Measurements from ENCODE around the gene GAS2L1.

Gene GAS2L1

DNA sequence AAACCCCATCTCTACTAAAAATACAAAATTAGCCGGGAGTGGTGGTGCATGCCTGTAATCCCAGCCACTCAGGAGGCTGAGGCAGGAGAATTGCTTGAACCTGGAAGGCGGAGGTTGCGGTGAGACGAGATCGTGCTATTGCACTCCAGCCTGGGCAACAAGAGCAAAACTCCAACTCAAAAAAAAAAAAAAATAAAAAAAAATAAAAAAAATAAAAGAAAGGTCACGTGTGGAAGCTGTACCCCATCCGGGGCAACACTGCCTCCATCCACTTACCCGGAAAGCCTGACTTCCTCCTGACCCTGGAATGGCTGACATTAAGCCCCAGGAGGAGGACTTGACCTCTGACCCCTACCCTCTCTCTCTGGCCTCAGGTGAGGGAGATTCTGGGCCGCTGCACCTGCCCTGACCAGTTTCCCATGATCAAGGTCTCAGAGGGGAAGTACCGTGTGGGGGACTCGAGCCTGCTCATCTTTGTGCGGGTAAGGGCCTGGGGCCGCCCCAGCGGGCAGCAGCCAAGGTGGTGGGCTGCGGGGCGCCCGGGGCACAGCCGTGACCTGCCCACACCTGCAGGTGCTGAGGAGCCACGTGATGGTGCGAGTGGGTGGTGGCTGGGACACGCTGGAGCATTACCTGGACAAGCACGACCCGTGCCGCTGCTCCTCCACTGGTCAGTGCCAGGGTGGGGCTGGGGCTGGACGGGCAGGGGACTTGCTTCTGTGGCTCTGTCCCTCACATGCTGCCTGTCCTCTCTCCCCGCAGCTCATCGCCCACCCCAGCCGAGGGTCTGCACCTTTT is 3.8 kb downstream of the GAS2L1 start:
- DNase-seq: no peak

DNA sequence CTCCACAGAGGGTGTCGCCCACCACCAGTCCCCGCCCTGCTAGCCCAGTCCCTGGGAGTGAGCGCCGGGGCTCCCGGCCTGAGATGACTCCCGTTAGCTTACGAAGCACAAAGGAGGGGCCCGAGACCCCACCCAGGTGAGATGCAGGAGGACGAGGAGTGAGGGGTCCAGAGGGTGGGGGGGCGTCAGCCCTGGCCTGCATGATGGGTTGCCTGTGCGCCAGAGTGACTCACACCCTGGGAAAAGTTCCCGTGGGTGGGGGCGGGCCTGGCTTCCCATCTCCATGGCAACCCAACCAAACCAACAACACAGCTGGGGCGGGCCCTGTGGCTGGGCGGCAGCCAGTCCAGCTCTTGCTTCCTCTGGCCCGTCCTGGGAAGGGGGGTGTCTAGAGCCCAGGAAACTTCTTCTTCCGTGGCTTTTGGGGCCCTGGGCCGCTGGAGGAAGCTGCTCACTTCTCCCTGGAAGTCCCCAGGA is 4.5 kb downstream of the GAS2L1 start:
- DNase-seq: no peak

DNA sequence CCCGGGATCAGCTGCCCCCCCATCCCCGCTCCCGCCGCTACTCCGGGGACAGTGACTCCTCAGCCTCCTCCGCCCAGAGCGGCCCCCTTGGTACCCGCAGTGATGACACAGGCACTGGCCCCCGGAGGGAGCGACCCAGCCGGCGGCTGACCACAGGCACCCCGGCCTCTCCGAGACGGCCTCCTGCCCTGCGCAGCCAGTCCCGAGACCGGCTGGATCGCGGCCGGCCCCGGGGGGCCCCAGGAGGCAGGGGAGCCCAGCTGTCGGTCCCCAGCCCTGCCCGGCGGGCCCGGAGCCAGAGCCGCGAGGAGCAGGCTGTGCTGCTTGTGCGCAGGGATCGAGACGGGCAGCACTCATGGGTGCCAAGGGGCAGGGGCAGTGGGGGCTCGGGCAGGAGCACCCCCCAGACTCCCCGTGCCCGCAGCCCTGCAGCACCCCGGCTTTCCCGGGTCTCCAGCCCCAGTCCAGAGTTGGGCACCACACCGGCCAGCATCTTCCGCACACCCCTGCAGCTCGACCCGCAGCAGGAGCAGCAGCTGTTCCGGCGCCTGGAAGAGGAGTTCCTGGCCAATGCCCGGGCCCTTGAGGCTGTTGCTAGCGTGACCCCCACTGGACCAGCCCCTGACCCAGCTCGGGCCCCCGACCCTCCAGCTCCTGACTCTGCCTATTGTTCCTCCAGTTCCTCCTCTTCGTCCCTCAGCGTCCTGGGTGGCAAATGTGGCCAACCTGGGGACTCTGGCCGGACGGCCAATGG is 5.2 kb downstream of the GAS2L1 start:
- DNase-seq: no peak

DNA sequence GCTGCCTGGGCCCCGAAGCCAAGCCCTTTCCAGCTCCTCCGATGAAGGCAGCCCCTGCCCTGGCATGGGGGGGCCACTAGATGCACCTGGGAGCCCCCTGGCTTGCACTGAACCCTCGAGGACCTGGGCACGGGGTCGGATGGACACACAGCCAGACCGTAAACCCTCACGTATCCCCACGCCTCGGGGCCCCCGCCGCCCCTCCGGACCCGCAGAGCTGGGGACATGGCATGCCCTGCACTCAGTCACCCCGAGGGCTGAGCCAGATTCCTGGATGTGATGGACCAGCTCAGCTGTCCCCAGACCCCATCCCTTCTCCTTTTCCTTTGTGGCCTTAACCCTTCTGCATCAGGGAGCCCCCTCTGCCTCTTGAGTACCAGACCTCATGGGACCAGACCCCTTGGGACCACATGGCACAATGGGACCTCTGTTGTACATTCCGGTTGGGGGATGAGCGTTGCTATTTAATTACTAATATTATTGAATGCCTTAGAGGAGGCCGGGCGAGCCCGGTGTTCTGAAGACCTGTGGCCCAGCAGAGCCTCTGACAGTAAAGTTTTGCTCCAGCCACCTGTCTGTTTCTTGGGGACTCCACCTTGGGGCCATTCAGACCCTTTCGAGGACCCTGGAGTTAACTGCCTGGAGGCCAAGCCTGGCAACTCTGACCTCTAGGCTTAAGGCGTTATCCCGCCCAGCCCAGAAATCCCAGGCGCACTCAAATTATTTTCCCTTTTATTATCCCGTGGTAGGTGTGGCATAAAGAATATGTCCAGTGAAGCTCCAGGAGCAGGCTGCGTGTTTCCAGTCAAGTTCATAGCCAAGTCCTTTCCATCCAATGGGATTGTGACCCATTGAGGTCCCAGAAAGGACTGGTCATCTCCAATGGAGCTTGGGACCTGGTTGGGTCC is 6.0 kb downstream of the GAS2L1 start:
- DNase-seq: no peak

DNA sequence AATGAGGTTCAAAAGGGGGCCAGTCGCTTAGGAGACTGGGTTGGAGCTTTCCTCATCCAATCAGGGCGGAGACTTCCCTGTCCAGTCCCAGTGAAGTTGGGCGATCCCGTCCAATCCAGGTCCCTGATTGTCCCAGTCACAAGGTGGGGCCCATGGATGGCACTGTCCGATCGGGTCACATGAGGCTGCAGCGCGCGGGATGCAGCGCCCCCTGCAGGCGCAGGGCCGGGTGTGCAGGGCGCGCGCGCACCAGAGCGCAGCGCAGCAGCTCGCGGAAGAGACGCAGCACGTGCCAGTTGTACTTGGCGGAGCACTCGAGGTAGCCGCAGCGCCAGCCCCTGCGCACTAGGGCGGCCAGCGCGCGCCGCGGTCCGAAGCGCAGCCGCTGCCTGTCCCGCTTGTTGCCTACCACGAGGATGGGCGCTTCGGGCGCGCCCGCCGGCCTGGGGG is 6.7 kb downstream of the GAS2L1 start:
- DNase-seq: no peak

DNA sequence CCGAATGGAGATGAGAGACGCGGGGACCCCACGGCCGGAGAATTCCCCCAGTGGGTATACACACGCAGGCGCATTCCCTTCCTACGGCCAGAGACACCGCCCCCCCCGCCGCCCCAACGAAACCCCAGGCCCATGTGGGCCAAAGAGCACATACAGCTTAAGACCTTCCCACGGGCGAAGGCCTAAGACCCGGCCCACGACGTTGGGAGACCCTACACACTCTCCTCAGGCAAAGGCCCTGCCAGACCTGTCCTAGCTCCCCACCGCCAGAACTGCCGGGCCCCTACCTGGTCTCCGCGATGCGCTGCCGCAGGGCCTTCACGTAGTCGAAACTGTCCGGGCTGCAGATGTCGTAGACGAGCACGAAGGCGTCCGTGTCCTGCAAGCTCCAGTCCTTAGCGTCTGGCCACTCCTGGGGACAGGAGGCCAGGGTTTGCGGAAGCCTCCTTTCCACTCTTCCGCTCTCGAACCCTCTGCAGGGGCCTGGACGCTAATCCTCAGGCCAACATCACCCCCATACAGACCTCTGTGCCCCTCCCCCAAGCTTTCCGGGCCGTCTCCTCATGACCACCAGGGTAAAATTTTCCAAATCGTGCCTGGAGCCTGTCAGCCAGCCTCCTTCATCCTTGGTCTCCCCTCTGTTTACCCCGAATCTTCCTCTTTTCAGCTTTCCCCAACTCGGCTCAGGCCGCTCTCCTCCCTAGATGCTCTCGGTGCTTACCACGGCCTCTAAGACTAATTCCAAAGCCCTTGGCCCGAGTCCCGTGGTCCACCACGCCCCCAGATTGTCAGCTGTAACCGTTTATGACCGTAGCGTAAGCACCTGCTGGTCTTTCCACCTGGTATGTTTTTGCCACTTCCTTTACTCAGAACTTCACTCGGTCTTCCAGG is 7.4 kb downstream of the GAS2L1 start:
- DNase-seq: no peak

DNA sequence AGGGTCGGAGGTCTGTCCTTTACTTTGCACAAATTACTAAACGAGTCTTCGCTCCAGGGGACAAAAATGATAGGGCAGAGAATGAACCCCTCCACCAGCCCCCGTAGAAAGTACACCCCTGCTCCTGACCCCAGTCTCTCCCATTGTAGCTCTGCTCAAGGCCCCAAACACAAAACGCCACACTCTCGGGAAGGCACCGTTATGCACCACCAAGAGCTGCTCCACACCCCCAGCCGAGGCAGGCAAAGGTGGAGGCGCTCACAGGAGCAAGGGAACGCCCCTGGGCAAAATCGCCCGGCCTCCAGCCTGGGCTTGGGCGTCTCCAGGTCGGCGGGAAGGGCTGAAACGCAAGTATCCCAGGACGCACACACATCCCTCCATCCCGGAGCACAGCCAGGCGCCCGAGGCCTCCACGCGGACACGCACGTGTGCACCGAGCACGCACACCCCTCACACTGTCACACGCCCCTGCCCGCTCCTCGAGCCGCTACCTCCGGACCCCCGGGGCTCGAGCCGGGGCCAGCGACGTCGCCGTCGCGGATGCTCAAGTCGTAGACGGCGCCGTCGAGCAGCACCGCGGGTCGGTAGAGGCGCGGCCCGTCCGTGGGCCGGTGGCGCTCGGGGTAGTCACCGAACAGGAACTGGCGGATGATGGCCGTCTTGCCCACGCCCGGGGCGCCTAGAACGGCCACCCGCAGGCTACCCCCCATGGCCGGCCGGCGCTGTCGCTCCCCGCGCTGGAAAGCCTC is 8.3 kb downstream of the GAS2L1 start:
- no peak for DNase-seq

DNA sequence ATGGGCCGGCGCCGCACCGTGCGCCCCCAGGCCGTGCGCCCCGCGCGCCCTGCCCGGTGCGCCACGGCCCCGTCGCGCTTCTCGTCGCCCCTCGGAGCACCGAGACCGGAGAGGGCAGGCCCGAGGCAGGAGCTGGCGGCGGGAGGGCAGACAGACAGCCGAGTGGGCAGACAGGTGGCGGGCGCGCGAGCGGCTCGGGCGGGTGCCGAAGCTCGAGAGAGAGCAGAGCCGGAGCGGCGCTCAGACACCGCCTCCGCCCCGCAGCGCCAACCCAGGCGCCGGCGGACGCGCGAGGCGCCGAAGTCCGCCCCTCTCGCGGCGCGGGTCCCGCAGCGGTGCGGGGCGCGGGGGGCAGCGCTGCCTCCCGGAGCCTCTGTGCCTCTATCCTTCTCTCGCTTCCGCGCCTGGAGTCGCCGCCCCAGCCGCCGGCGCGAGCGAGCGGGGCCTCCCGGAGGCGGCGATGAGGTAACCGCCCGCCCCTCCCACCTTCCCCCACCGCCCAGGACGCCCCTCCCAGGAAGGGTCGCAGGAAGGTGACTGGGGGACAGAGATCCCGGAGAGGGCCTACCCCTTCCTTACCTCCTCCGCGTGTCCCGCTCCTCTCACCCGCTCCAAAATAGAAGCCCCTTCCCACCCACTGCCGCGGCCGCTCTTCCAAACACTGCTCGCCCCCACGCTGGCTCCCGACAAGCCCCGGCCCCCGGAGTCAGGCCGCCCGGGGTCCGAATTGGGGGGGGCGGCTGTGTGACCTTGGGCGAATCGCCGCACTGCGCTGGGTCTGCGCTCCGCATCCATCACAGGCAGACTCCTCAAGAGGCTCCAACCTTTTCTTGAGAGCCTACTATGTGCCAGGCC is 9.1 kb downstream of the GAS2L1 start, which contains the start of gene RASL10A:
Gene RASL10A (minus strand): TSS at position 412 of the 855 bp plus-strand sequence. CDS start 451 bp downstream, outside the sequence.
- no peak for DNase-seq

DNA sequence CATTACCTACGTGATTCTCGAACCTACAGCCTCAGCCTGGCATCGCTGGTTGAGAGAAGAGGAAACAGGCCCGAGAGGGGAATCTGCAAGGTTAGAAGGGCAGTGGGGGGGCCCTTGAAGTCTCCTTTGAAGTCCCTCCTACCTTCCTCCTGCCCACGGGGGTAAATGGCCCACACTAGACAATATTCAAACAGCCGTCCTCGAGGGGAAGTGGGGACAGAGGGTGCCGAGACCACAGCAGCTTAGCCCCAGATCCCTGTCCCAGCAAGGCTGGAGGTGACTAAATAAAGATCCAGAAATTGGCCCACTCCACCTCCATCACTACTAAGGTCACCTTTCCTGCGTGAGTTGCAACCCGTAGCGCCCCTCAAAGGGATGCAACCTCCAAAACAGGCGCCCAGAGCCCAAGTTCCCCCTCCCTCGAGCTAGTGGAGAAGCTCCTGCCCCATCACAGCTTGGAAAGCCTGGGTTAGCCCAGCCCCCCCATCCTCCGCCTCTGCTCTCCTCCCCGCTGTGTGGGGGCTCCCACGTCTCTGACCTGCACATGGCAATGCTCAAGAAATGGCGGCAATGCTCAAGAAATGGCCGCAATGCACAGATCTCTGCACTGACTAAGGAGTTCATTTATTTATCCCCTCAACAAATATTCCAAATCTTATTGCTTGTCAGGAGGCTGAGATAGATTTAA is 9.8 kb downstream of the GAS2L1 start:
- DNase-seq: no peak

DNA sequence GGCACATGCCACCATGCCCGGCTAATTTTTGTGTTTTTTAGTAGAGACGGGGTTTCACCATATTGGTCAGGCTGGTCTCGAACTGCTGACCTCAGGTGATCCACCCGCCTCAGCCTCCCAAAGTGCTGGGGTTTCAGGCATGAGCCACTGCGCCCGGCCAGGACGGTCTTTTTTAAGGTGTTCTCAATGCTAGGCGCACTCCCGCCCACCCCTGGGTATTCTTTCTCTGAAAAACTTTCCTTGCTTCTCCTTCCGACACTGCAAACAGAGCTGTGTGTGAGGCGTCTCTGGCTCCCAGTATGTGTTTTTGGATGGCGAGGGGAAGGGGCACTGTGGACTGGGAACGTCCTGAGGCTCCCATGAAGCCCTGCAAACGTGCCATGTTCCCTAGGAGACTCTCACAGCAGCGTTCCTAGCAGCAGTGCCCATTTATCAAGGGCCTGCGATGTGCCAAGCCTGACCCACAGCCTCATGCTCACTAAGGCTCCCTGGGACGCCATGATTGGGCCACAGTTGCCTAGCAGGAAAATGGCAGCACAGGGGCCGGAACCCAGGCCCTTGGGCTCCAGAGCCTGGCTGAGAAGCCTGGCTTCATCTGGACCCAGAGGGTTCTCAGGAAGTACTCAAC is 11.5 kb downstream of the GAS2L1 start:
- no peak for DNase-seq

DNA sequence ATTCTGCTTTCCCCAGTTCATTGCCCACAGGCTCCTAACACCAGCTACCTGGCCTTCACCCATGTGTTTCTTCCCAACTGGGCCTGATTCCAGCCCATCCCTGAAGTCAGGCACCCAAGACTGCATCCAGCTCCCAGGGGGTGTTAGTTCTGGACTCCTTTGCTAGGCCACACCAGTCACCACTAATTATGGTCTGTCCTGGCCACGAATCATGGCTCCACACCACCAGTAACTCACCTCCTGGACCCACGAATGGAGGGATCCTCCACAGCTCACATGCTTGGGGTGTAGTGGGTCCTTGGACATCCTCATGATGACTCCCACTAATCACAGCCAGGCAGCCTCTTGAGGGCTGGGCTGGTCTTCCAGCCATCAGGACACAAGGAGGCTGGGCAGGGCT is 12.6 kb downstream of the GAS2L1 start:
- no peak for DNase-seq

DNA sequence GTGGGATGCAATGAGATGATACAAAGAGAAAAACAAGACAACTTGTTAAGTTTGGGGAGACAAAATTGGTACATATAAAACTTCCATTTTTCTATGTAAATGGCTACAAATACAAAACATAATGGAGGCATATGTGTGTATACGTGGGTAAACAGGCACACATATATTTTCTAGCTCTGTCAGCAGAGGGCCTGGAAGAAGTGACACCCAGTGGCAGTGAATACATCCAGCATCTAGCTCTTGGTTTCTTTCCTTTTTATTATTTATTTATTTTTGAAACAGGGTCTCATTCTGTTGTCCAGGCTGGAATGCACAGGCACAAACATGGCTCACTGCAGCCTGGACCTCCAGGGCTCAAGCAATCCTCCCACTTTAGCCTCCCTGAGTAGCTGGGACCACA is 14.1 kb downstream of the GAS2L1 start:
- no peak for DNase-seq

DNA sequence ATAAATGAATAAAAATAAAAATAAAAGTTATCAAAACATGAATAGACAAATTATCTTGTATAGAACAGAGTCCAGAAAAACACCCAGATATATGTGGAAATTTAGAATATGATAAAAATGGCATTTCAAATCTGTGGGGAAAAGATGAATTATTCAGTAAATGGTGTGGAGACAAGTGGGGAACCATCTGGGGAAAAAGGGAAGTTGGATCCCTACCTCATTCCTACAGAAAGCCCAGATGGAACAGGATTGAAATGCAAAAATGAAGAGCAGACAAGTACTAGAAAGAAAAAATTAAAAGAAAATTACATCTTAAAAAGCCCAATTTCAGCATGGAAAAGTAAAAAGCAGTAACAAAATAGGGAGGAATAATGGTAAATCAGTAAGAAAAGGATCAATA is 17.2 kb downstream of the GAS2L1 start:
- no peak for DNase-seq

DNA sequence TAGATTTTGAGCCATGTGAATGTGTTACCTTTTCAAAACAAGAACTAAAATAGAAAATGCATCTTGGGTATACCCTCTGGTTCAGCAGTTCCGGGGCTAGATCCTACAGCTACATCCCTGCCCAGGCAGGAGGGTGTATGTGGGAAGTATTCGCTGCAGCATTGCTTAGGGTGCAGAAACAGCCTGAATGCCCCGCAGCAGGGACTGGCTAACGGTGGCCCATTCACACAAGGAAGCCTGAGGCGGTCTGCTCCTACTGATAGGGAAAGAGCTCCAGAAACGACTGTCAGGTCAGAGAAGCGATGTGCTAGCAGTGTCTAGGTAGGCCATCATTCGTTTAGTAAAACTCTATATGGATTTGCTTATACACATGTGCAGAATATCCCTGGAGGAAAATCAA is 18.9 kb downstream of the GAS2L1 start:
- no peak for DNase-seq

DNA sequence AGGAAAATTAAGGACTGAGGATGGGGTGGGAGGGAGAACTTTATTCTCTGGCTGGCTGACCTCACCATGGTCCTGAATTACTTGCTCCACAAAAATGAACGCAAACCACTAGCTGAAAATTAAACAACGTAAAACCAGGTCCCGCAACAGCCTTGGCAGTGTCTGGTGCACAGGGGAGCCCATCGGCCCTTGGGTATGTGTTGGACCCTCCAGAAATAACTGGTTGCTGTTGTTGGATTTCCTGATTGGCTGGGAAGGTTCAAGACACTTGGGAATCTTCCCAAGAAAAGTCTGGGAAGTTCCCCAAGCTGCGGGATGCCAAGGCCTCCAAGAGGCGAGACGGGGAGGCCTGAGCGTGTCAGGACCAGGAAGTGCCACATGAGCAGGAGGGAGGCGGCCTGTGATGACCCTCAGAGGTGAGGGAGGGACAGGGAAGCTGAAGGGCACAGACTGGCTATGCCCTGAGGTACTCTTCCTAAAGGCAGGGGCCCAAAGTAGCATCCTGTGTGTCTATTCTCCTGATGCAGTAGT is 19.4 kb downstream of the GAS2L1 start:
- DNase-seq: no peak

DNA sequence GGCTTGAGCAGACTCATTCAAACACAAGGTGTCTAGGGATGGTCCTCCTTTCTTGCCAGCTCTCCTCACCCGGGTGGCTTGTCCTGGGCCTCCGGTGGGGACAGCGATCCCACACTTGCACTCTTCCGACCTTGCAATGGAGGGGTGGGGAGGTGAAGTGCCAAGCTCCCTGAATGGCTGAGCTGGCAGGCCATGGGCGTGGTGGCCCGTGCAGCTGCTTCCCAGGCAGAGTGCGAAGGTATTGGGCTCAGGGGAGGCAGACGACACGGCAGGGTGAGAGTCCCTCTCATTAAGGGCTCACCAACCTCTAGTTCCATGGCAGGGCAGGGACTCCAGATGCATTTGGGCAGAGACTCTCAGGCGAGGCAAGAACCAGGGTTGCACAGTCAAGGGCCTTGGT is 20.0 kb downstream of the GAS2L1 start:
- no peak for DNase-seq

DNA sequence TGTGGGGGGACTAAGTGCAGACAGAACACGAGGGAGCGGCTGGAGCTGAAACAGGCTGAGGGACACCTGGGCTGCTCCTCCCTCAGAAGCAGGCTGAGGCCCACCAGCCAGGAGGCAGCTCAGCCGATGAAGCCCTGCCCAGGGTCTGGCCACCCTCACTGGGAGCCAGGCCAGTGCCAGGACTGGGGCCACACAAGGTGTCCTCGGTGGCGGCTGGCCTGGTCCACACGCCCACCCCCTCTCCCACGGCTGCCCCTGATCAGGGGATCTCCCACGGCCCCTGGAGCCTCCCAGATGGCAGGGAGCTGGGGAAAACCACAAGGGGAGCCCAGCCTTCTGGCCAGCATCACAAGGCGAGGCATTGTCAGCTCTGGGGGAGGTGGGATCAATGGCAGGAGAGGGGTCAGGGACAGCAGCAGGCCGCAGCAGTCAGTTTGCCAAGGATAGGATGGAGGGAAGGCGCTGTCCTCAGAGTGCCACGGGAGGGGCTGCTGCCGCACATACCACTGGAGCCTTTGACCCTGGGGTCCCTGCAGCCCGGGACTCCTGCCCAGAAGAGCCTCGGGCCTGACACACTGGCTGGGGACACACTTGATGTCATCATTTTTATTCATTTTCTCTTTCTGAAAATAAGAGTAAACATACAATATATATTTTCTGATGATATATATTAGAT is 20.8 kb downstream of the GAS2L1 start:
- DNase-seq: no peak

DNA sequence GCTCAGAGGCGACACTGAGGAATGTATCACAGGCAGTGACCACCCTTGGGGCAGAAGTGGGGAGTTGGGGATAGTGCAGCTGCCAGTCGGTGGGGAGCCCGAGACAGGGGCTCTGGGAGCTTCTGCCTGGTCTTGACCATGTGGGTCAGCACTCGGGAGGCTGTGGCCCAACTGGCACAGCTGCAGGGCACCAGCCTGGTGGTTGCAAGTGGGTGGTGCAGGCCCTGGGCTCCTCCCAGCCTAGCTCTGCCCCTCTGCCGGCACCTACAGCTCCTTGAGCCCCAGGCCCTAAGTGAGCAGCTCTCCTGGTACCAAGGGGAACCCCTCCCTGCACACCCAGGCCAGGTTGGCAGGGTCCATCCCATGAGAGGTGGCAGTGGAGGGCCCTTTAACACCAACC is 21.6 kb downstream of the GAS2L1 start:
- DNase-seq: no peak
